Activated naive CD4-positive, alpha-beta T cell treated with anti-CD3 and anti-CD28 coated beads, Interleukin-2, amount 50 U/mL, for 24 hours (primary cell): ENCODE data around the gene CYBB.

Experiments
- H3K27ac Mint-ChIP-seq: one replicate; pipeline ENCODE4 v1.8.0; 2021; ENCODE audit warnings: mild to moderate bottlenecking, mixed read lengths
- H3K27me3 Mint-ChIP-seq: one replicate; pipeline ENCODE4 v1.8.0; 2021; ENCODE audit warnings: mixed read lengths
- H3K36me3 Mint-ChIP-seq: one replicate; pipeline ENCODE4 v1.8.0; 2021; ENCODE audit warnings: mixed read lengths
- H3K4me1 Mint-ChIP-seq: one replicate; pipeline ENCODE4 v1.8.0; 2021; ENCODE audit warnings: mixed read lengths
- H3K4me3 Mint-ChIP-seq: one replicate; pipeline ENCODE4 v1.8.0; 2021; ENCODE audit warnings: mild to moderate bottlenecking, mixed read lengths
- H3K9me3 Mint-ChIP-seq: one replicate; pipeline ENCODE4 v1.8.0; 2021; ENCODE audit warnings: mixed read lengths

Gene CYBB

DNA sequence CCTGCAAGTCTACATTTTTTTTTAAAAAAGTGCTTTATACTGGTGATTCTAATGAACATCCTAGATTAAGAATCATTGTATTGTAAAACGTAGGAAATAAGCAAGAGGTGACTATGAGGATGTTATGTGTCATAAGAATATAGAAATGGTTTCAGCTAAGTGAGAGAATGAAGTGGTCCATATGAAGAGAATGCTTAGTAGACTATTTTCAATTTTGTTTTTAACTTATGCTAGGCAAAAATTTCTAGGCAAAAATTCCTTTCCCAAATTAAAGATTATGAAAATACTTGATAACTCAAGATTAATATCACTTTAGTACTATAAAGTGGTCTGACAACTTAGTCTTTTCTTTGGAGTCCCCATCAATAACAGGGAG lies 66.7 kb downstream of the CYBB start:
- Mint-ChIP-seq H3K27ac (peak overlapping the region; percentile 87), H3K4me3 (peak overlapping the region; percentile 84), H3K9me3 (no peaks in the 10 kb centered on the region), H3K27me3 (no peaks in the 10 kb centered on the region), H3K4me1 (peaks cover 29% of the 10 kb centered on the region), H3K36me3 (peaks cover 1% of the 10 kb centered on the region)

GRCh38 chrX:37846934-37847732 lies 67.3 kb downstream of the CYBB start, which contains the start of gene DYNLT3:
Gene DYNLT3 (minus strand): TSS chrX:37847571. CDS start chrX:37847510, 61 bp downstream.
- H3K4me3 Mint-ChIP-seq, result peak within 1 kb of the TSS; percentile 84

DNA sequence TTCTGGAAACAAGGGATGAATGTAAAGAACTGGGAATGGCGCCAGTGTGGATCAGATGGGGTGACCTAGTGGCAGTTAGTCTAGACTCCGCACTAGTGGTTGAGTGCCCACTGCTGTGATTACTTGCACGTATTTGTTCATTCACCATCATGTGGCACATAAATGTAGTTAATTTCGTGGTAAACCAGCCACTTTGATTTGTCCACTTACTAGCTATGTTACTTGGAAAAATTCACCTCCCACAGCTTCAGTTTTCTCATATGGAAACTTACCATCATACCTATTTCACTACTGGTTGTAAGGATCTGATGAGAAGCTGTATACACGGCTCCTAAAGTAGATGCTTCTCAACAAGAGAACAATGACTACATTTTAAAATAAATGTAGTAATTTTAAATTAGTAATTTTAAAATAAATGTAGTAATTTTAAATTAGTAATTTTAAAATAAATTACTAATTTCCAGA lies 67.9 kb downstream of the CYBB start:
- peak overlapping the region; percentile 84 for H3K4me3 Mint-ChIP-seq
- H3K36me3 Mint-ChIP-seq, result peaks cover 1% of the 10 kb centered on the region
- H3K4me1 Mint-ChIP-seq, result peaks cover 29% of the 10 kb centered on the region
- no peaks in the 10 kb centered on the region for H3K27me3 Mint-ChIP-seq
- no peaks in the 10 kb centered on the region for H3K9me3 Mint-ChIP-seq
- H3K27ac Mint-ChIP-seq, result peak overlapping the region; percentile 83

More at GRCh38 chrX:37846934-37847732, 67.3 kb downstream of the CYBB start, which contains the start of gene DYNLT3:
- H3K27ac Mint-ChIP-seq, result peak within 1 kb of the TSS; percentile 87
- H3K4me1 Mint-ChIP-seq, result peaks cover 29% of the 10 kb centered on the region
- H3K27me3 Mint-ChIP-seq, result no peaks in the 10 kb centered on the region
- peaks cover 1% of the 10 kb centered on the region for H3K36me3 Mint-ChIP-seq
- no peaks in the 10 kb centered on the region for H3K9me3 Mint-ChIP-seq

DNA sequence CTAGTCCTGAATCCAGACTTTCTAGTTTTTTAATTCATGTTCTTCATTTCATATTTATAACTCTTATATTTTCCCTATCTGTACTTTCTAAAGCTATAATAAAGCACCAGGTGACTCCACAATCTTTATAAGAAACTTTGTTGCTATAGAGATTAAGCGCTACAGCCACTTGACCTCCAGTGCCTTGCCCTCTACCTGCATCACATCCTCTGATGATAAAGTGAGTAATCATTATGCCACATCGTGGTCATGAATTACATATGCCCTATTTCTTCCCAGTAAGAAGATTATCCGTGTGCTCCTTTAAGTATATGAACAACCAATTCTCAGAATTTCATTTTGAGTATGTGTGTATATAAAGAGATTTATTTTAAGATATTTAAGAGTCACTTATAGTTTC lies 74.3 kb downstream of the CYBB start:
- no peak overlapping the region for H3K4me3 Mint-ChIP-seq

DNA sequence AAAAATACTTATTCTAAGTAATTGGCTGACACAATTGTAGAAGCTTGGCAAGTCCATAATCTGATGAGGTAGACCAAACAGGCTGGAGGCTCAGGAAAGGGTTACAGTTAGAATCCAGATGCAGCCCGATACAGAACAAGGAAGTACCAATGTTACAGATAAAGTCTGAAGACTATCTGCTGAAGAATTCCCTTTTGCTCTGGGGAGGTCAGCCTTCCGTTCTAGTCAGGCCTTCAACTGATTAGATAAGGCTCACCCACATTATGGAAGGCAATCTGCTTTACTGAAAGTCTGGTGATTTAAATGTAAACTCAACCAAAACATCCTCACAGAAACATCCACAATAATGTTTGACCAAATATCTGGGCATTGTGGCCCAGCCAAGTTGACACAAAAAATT lies 74.9 kb downstream of the CYBB start:
- Mint-ChIP-seq H3K4me3 (no peak overlapping the region), H3K27ac (no peak overlapping the region), H3K9me3 (no peaks in the 10 kb centered on the region), H3K27me3 (no peaks in the 10 kb centered on the region), H3K4me1 (peaks cover 2% of the 10 kb centered on the region), H3K36me3 (no peaks in the 10 kb centered on the region)

More for the DNA sequence above, 74.3 kb downstream of the CYBB start:
- Mint-ChIP-seq H3K36me3 (no peaks in the 10 kb centered on the region), H3K27me3 (no peaks in the 10 kb centered on the region), H3K9me3 (no peaks in the 10 kb centered on the region), H3K27ac (no peak overlapping the region), H3K4me1 (peaks cover 6% of the 10 kb centered on the region)

DNA sequence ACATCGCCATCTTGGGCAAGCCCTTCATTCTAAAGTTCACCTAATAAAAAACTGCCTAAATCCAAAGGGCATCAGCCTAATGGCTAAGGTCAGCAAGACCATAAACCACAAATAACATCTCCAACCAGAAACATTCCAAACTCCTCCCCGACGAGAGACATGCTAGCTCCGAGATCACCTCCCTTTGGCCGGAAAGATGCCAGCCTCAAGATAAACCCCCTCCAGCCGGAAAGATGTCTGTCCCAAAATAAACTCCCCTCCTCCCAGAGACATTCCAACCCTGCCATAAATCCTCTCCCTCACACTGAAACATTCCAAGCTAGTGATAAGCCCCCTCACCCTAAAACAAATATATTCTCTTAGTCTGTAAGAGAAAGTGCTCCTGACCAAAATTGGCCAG lies 80.9 kb downstream of the CYBB start:
- H3K4me3 Mint-ChIP-seq, result no peak overlapping the region

GRCh38 chrX:37862851-37863250 lies 83.0 kb downstream of the CYBB start:
- Mint-ChIP-seq H3K27ac (no peak overlapping the region), H3K9me3 (peaks cover 8% of the 10 kb centered on the region), H3K4me3 (no peak overlapping the region), H3K4me1 (peaks cover 7% of the 10 kb centered on the region), H3K27me3 (peaks cover 5% of the 10 kb centered on the region), H3K36me3 (no peaks in the 10 kb centered on the region)

More for the DNA sequence above, 80.9 kb downstream of the CYBB start:
- Mint-ChIP-seq H3K27ac (no peak overlapping the region), H3K4me1 (no peaks in the 10 kb centered on the region), H3K36me3 (no peaks in the 10 kb centered on the region), H3K9me3 (no peaks in the 10 kb centered on the region), H3K27me3 (peaks cover 5% of the 10 kb centered on the region)
